ENCODE data around the gene MEIKIN. TPM values are rescaled to one million over a fixed set of nuclear protein-coding genes. Genes with fewer than 3 reads are reported as not detected.

MEIKIN gene
- total RNA-seq, 1 donor from 2014 or later, result not detected

- no peaks in the 10 kb centered on the region for H3K36me3 Mint-ChIP-seq (ENCODE audit: unreplicated experiment)
- no peak for TF ChIP-seq CTCF (IDR thresholded peaks at IDR 0.05; ENCODE audit: partially characterized antibody, unreplicated experiment)
- no peak for DNase-seq
- H3K4me1 Mint-ChIP-seq (ENCODE audit: low read depth, unreplicated experiment), result no peaks in the 10 kb centered on the region
- H3K27ac Mint-ChIP-seq (ENCODE audit: unreplicated experiment), result no peak overlapping the region
- H3K9me3 Mint-ChIP-seq (ENCODE audit: unreplicated experiment), result no peaks in the 10 kb centered on the region
- H3K4me3 Mint-ChIP-seq (ENCODE audit: unreplicated experiment), result no peak overlapping the region
- H3K27me3 Mint-ChIP-seq (ENCODE audit: unreplicated experiment), result peaks cover 2% of the 10 kb centered on the region
Measured at GRCh38 chr5:131769336-131769735, 176.1 kb downstream of the MEIKIN start.

- peaks cover 2% of the 10 kb centered on the region for H3K27me3 Mint-ChIP-seq (ENCODE audit: unreplicated experiment)
- H3K4me1 Mint-ChIP-seq (ENCODE audit: low read depth, unreplicated experiment), result no peaks in the 10 kb centered on the region
- no peak overlapping the region for H3K27ac Mint-ChIP-seq (ENCODE audit: unreplicated experiment)
- DNase-seq, result no peak
- no peak for TF ChIP-seq CTCF (IDR thresholded peaks at IDR 0.05; ENCODE audit: partially characterized antibody, unreplicated experiment)
- no peaks in the 10 kb centered on the region for H3K9me3 Mint-ChIP-seq (ENCODE audit: unreplicated experiment)
- peaks cover 5% of the 10 kb centered on the region for H3K36me3 Mint-ChIP-seq (ENCODE audit: unreplicated experiment)
- H3K4me3 Mint-ChIP-seq (ENCODE audit: unreplicated experiment), result no peak overlapping the region
Measured at GRCh38 chr5:131767891-131768290, 177.6 kb downstream of the MEIKIN start.

- no peak for DNase-seq
- no peak for TF ChIP-seq CTCF (IDR thresholded peaks at IDR 0.05; ENCODE audit: partially characterized antibody, unreplicated experiment)
- peaks cover 8% of the 10 kb centered on the region for H3K36me3 Mint-ChIP-seq (ENCODE audit: unreplicated experiment)
- H3K27ac Mint-ChIP-seq (ENCODE audit: unreplicated experiment), result no peak overlapping the region
- H3K27me3 Mint-ChIP-seq (ENCODE audit: unreplicated experiment), result peaks cover 2% of the 10 kb centered on the region
- no peak overlapping the region for H3K4me3 Mint-ChIP-seq (ENCODE audit: unreplicated experiment)
- peaks cover 2% of the 10 kb centered on the region for H3K9me3 Mint-ChIP-seq (ENCODE audit: unreplicated experiment)
- H3K4me1 Mint-ChIP-seq (ENCODE audit: low read depth, unreplicated experiment), result no peaks in the 10 kb centered on the region
Measured at GRCh38 chr5:131766689-131767088, 178.8 kb downstream of the MEIKIN start.

- Mint-ChIP-seq H3K27ac (ENCODE audit: unreplicated experiment) (no peak overlapping the region), H3K9me3 (ENCODE audit: unreplicated experiment) (peaks cover 2% of the 10 kb centered on the region), H3K36me3 (ENCODE audit: unreplicated experiment) (peaks cover 8% of the 10 kb centered on the region), H3K27me3 (ENCODE audit: unreplicated experiment) (peaks cover 5% of the 10 kb centered on the region), H3K4me1 (ENCODE audit: low read depth, unreplicated experiment) (no peaks in the 10 kb centered on the region), H3K4me3 (ENCODE audit: unreplicated experiment) (no peak overlapping the region)
- no peak for TF ChIP-seq CTCF (IDR thresholded peaks at IDR 0.05; ENCODE audit: partially characterized antibody, unreplicated experiment)
- DNase-seq, result no peak
Measured at GRCh38 chr5:131765261-131765660, 180.2 kb downstream of the MEIKIN start.

GRCh38 chr5:131763968-131764367, 181.5 kb downstream of the MEIKIN start:
- DNase-seq, result no peak
- TF ChIP-seq CTCF (IDR thresholded peaks at IDR 0.05; ENCODE audit: partially characterized antibody, unreplicated experiment), result no peak
- Mint-ChIP-seq H3K9me3 (ENCODE audit: unreplicated experiment) (peaks cover 2% of the 10 kb centered on the region), H3K4me1 (ENCODE audit: low read depth, unreplicated experiment) (no peaks in the 10 kb centered on the region), H3K36me3 (ENCODE audit: unreplicated experiment) (peaks cover 8% of the 10 kb centered on the region), H3K4me3 (ENCODE audit: unreplicated experiment) (no peak overlapping the region), H3K27me3 (ENCODE audit: unreplicated experiment) (peaks cover 5% of the 10 kb centered on the region), H3K27ac (ENCODE audit: unreplicated experiment) (no peak overlapping the region)
